A673 (cell line): ENCODE measurements around the gene VWA8. TPM values are rescaled to one million over a fixed set of nuclear protein-coding genes. Genes with fewer than 3 reads are reported as not detected.
"Not testable (repeated sequence)": the region's sequence is repeated elsewhere in the genome, so short reads cannot be mapped to it uniquely, and the experiment has no call there.

ENCODE experiments used
- BruUV-seq: library from RNA; stranded (reverse); fragments of 400-500 nt; replicated peaks from 2 replicates; lab custom pipeline; 2021; lab: Mats Ljungman, UMichigan
- CTCF ChIA-PET: fragments of 300-600 bp; sonication (Branson Sonifier 250); formaldehyde crosslinking; loops from one replicate; lab custom pipeline; 2022; ENCODE audit warnings: antibody characterized with exemption; lab: Charles Lee
- POLR2A ChIA-PET: fragments of 300-600 bp; sonication (Branson Sonifier 250); formaldehyde crosslinking; loops from one replicate; lab custom pipeline; 2022; ENCODE audit warnings: antibody characterized with exemption; ENCODE audit not compliant: low non-redundant PET; lab: Charles Lee
- DNase-seq: peaks from one replicate; pipeline ENCODE4 v3.0.0-alpha.2; 2015; ENCODE audit warnings: low spot score
- H3K27ac ChIP-seq: fragments of 200-600 bp; sonication (generic); 2 replicates; pipeline ENCODE4 v1.5.1; 2016; ENCODE audit warnings: mixed run types, low read depth, mild to moderate bottlenecking, mixed read lengths, antibody characterized with exemption, low read length; ENCODE audit not compliant: poor library complexity, severe bottlenecking
- H3K27me3 ChIP-seq: fragments of 200-600 bp; sonication (generic); replicated peaks from 2 replicates; pipeline ENCODE4 v1.6.1; 2017; ENCODE audit warnings: mixed run types, low read depth, mild to moderate bottlenecking, mixed read lengths, antibody characterized with exemption, low read length; ENCODE audit not compliant: insufficient read depth, poor library complexity
- H3K36me3 ChIP-seq: fragments of 200-600 bp; sonication (generic); 2 replicates; pipeline ENCODE4 v1.6.1; 2016; ENCODE audit warnings: mixed run types, mild to moderate bottlenecking, mixed read lengths, antibody characterized with exemption, low read length; ENCODE audit not compliant: insufficient read depth, poor library complexity, severe bottlenecking
- H3K4me1 ChIP-seq: fragments of 200-600 bp; sonication (generic); 2 replicates; pipeline ENCODE4 v1.6.1; 2017; ENCODE audit warnings: mixed run types, mild to moderate bottlenecking, mixed read lengths, antibody characterized with exemption, low read length; ENCODE audit not compliant: insufficient read depth, poor library complexity, severe bottlenecking
- H3K4me3 ChIP-seq: fragments of 200-600 bp; sonication (generic); 2 replicates; pipeline ENCODE4 v1.5.1; 2016; ENCODE audit warnings: low read depth, mixed run types, mild to moderate bottlenecking, mixed read lengths, low read length; ENCODE audit not compliant: poor library complexity, severe bottlenecking
- H3K9me3 ChIP-seq: fragments of 200-600 bp; sonication (generic); 2 replicates; pipeline ENCODE4 v1.6.1; 2016; ENCODE audit warnings: mixed run types, low read depth, mild to moderate bottlenecking, mixed read lengths, antibody characterized with exemption, low read length; ENCODE audit not compliant: poor library complexity, severe bottlenecking
- EZH2 ChIP-seq: fragments of 200-600 bp; sonication (generic); IDR thresholded peaks from 2 replicates; pipeline ENCODE4 v1.6.1; 2017; ENCODE audit warnings: borderline replicate concordance, low read depth, mild to moderate bottlenecking, mixed read lengths, antibody characterized with exemption, low read length; ENCODE audit not compliant: poor library complexity, severe bottlenecking
- intact Hi-C: fragments of 100-400 bp; cut with micrococcal nuclease; formaldehyde crosslinking; loops from one replicate; pipeline ENCODE4 v1.10.0; 2022; ENCODE audit not compliant: unreplicated experiment
- total RNA-seq: library from RNA; stranded (reverse); gene quantifications from 2 replicates; pipeline ENCODE4 v1.2.3, GENCODE V29; 2021
- TF ChIP-seq, protein P1 (sequence below): fragments of 300-800, 200-600 bp; sonication (generic); conservative IDR thresholded peaks from 2 replicates; pipeline ENCODE4 v1.5.1; 2017; ENCODE audit warnings: low read depth, mild to moderate bottlenecking, antibody characterized with exemption, low read length, moderate library complexity, mixed read lengths

VWA8 gene
- total RNA-seq, 1 experiment from 2014 or later, result 18.5 TPM

DNA sequence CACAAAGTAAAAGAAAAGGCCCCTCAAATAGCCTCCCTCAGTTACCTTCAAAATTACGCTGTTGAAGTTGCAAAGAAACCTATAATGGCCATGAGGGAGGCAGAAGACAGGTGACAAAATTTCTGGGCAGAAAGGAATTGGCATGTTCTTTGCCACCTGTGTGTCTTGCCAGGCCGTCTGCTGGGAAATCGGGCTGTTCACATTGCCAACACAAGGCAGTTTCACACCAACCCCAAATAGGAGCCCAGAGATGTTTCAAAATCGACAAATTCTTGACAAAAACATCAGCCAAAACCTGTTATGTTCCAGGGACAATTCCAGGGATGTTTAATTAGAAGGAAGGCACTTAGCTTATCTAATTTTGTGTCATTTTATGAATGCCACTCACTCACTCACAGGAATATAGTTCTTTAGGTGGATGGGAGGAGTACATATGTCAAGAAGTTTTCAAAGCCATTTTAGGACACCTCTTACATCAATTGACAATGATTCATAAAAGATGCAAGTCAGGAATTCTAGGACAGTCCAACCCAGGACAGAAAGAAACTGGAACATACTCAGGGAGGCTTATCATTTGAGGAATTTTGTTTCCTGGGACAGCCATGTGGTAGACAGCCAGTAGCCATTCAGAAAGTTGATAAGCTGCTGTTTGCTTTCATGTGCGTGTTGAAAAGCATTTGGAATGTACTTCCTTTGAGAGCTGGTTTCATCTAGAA, 339.0 kb downstream of the VWA8 start:
- H3K4me3 ChIP-seq, result no peak overlapping the region
- intact Hi-C loops, result no loop called here
- H3K9me3 ChIP-seq, result no peaks in the 10 kb centered on the region
- no peaks in the 10 kb centered on the region for H3K4me1 ChIP-seq
- no peak for TF ChIP-seq EZH2
- TF ChIP-seq, protein P1, sequence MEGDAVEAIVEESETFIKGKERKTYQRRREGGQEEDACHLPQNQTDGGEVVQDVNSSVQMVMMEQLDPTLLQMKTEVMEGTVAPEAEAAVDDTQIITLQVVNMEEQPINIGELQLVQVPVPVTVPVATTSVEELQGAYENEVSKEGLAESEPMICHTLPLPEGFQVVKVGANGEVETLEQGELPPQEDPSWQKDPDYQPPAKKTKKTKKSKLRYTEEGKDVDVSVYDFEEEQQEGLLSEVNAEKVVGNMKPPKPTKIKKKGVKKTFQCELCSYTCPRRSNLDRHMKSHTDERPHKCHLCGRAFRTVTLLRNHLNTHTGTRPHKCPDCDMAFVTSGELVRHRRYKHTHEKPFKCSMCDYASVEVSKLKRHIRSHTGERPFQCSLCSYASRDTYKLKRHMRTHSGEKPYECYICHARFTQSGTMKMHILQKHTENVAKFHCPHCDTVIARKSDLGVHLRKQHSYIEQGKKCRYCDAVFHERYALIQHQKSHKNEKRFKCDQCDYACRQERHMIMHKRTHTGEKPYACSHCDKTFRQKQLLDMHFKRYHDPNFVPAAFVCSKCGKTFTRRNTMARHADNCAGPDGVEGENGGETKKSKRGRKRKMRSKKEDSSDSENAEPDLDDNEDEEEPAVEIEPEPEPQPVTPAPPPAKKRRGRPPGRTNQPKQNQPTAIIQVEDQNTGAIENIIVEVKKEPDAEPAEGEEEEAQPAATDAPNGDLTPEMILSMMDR, result no peak
- no TSS peak for BruUV-seq
- H3K36me3 ChIP-seq, result no peaks in the 10 kb centered on the region
- no peaks in the 10 kb centered on the region for H3K27me3 ChIP-seq
- POLR2A ChIA-PET, result no interaction called here
- no peak overlapping the region for H3K27ac ChIP-seq
- no peak for DNase-seq
- CTCF ChIA-PET, result no interaction called here

DNA sequence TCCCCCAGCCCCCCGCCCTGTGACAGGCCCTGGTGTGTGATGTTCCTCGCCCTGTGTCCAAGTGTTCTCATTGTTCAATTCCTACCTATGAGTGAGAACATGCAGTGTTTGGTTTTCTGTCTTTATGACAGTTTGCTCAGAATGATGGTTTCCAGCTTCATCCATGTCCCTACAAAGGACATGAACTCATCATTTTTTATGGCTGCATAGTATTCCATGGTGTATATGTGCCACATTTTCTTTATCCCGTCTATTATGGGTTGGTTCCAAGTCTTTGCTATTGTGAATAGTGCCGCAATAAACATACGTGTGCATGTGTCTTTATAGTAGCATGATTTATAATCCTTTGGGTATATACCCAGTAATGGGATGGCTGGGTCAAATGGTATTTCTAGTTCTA, 343.3 kb downstream of the VWA8 start:
- H3K36me3 ChIP-seq, intact Hi-C loops, H3K27me3 ChIP-seq, POLR2A ChIA-PET, H3K9me3 ChIP-seq, H3K4me1 ChIP-seq, CTCF ChIA-PET, H3K27ac ChIP-seq, DNase-seq, H3K4me3 ChIP-seq, BruUV-seq: not testable (repeated sequence)

DNA sequence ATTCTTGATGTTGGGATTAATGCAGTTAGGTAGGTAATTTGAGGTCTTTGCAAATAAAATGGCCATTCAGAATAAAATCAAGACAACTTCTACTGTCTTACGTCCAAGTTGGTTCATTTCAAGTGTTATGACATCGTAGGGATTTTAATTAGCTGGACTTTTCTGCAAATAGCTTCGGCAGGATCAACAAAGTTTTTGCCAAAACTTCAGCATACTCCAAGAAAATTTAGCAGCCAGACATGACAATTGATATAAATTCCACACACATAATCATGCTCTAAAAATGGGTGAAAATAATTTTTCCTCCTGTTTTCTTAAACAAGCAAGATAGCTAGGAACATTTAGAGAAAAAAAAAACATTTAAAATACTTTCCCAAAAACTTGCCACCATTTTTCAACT, 344.8 kb downstream of the VWA8 start:
- POLR2A ChIA-PET, result no interaction called here
- Histone ChIP-seq H3K27ac (no peak overlapping the region), H3K9me3 (no peaks in the 10 kb centered on the region), H3K27me3 (no peaks in the 10 kb centered on the region), H3K4me3 (no peak overlapping the region), H3K36me3 (no peaks in the 10 kb centered on the region), H3K4me1 (no peaks in the 10 kb centered on the region)
- no peak for DNase-seq
- CTCF ChIA-PET, result no interaction called here
- intact Hi-C loops, result no loop called here
- TF ChIP-seq, protein P1, result no peak
- no peak for TF ChIP-seq EZH2
- no TSS peak for BruUV-seq

DNA sequence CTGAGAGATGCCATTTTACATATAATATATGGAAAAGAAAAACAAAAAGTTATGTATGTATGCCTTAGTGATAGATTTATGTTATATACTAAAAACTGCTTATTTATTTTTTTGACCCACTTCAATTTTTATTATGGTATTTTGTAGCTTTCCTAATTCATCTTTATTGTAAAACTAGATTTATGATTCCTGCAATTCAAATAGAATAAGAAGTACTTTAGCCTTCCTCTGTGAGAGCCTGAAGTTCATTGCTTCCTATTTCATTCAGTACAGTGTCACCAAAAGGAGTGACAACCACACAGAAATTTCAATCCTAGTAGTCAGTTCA, 345.4 kb downstream of the VWA8 start:
- H3K9me3 ChIP-seq, result no peaks in the 10 kb centered on the region
- BruUV-seq, result no TSS peak
- no peak overlapping the region for H3K27ac ChIP-seq
- intact Hi-C loops, result no loop called here
- ChIA-PET POLR2A (no interaction called here), CTCF (no interaction called here)
- H3K4me3 ChIP-seq, result no peak overlapping the region
- no peaks in the 10 kb centered on the region for H3K4me1 ChIP-seq
- no peaks in the 10 kb centered on the region for H3K36me3 ChIP-seq
- H3K27me3 ChIP-seq, result no peaks in the 10 kb centered on the region
- TF ChIP-seq, protein P1, result no peak
- TF ChIP-seq EZH2, result no peak
- DNase-seq, result no peak
